ENCODE data around the gene SFMBT2. TPM values are rescaled to one million over a fixed set of nuclear protein-coding genes. Genes with fewer than 3 reads are reported as not detected.

SFMBT2 gene
- total and polyA plus RNA-seq, 10 of the 15 experiments (the other 5 are each of a cell fraction or from before 2014, with no cell fraction given): 2.8 to 29.6 (median 15.1) TPM

DNA sequence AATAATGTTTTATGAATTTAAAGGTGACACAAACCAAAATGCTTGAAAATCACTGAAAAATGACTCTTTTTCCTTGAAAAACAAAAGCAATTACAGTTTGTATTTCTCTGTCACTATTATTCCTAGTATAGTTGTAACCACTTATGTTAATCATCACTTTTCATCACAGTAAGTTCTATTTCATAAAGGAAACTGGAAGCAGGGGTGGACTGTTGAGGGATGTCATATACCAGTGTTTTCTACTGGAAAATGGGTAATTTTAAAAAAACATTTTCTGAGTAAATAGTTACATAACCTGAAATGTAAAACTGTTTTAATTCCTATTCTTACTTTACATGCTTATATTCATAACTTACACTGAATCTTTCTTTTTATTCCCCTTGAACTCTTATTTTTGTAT is 32.2 kb upstream of the SFMBT2 start:
- FAIRE-seq: no peak
- peaks cover 21% of the 10 kb centered on the region for H3K4me1 ChIP-seq (ENCODE audit: control insufficient read depth, insufficient read depth, low read length)
- RAD21 ChIA-PET (ENCODE audit: unreplicated experiment): no interaction called here
- no TSS peak for BruUV-seq (replicated peaks)
- H3K36me3 ChIP-seq (ENCODE audit: control insufficient read depth in 2 of 2, insufficient read depth in 2 of 2, low read length in 1 of 2): no peaks in the 10 kb centered on the region
- H2AFZ ChIP-seq (ENCODE audit: control insufficient read depth, low read depth, low read length): no peak overlapping the region
- H3K27me3 ChIP-seq (replicated peaks in 1 of 2; ENCODE audit: control insufficient read depth in 2 of 2, insufficient read depth in 2 of 2, low read length in 1 of 2): no peaks in the 10 kb centered on the region
- H3K9ac ChIP-seq (ENCODE audit: control insufficient read depth, insufficient read depth, low read length): no peak overlapping the region
- no peak overlapping the region for H3K4me3 ChIP-seq
- no peak overlapping the region for H3K27ac ChIP-seq (ENCODE audit: control insufficient read depth, insufficient read depth)
- H3K79me2 ChIP-seq (ENCODE audit: control insufficient read depth, insufficient read depth, low read length): no peaks in the 10 kb centered on the region
- SMC1A ChIA-PET (ENCODE audit: uncharacterized antibody, unreplicated experiment): interaction anchor here (1.4 to 2.3 kb wide), 2 partner anchors 27 to 33 kb away, joined by 3 to 7 read pairs; no protein-coding TSS in a partner anchor
- intact Hi-C loops (cut with micrococcal nuclease; ENCODE audit: unreplicated experiment): no loop called here
- POLR2A ChIA-PET: no interaction called here
- no peaks in the 10 kb centered on the region for H4K20me1 ChIP-seq (ENCODE audit: control insufficient read depth, insufficient read depth)
- no peak overlapping the region for H3K4me2 ChIP-seq (ENCODE audit: control insufficient read depth, insufficient read depth)
- no peak for TF ChIP-seq NR2C2 (IDR thresholded peaks at IDR 0.05; ENCODE audit: borderline replicate concordance, control insufficient read depth, insufficient read length, low read depth)
- no peak for DNase-seq (ENCODE audit: low read depth, low spot score)
- ATAC-seq: no peak
- CTCF ChIA-PET: no interaction called here
- peaks cover 5% of the 10 kb centered on the region; the same call in 2 of the 3 replicates for H3K9me3 ChIP-seq (replicated peaks; ENCODE audit: control insufficient read depth, insufficient read depth, low read length)
- in situ Hi-C loops (cut with MboI): no loop called here

- no TSS peak for BruUV-seq (replicated peaks)
- H3K4me2 ChIP-seq (ENCODE audit: control insufficient read depth, insufficient read depth): no peak overlapping the region
- DNase-seq (ENCODE audit: low read depth, low spot score) (no peak), FAIRE-seq (no peak), ATAC-seq (no peak)
- no peak overlapping the region for H3K4me3 ChIP-seq
- H2AFZ ChIP-seq (ENCODE audit: control insufficient read depth, low read depth, low read length): no peak overlapping the region
- WGBS (ENCODE audit: insufficient coverage, insufficient replicate concordance, low lambda C conversion rate, missing lambda C conversion rate): 73% methylated on average over 12 of the region's 12 CpGs
- no peaks in the 10 kb centered on the region for H3K36me3 ChIP-seq (ENCODE audit: control insufficient read depth in 2 of 2, insufficient read depth in 2 of 2, low read length in 1 of 2)
- ChIA-PET CTCF (interaction anchor here (1.5 kb wide), 1 partner anchor 10 kb away, joined by 5 read pairs; no protein-coding TSS in a partner anchor), POLR2A (no interaction called here), SMC1A (ENCODE audit: uncharacterized antibody, unreplicated experiment) (interaction anchor here (1.4 kb wide), 1 partner anchor 25 kb away, joined by 3 read pairs; no protein-coding TSS in a partner anchor), RAD21 (ENCODE audit: unreplicated experiment) (no interaction called here)
- H3K27me3 ChIP-seq (replicated peaks in 1 of 2; ENCODE audit: control insufficient read depth in 2 of 2, insufficient read depth in 2 of 2, low read length in 1 of 2): no peaks in the 10 kb centered on the region
- H3K9me3 ChIP-seq (replicated peaks; ENCODE audit: control insufficient read depth, insufficient read depth, low read length): peaks cover 2% of the 10 kb centered on the region; the same call in 2 of the 3 replicates
- H4K20me1 ChIP-seq (ENCODE audit: control insufficient read depth, insufficient read depth): no peaks in the 10 kb centered on the region
- H3K9ac ChIP-seq (ENCODE audit: control insufficient read depth, insufficient read depth, low read length): no peak overlapping the region
- H3K4me1 ChIP-seq (ENCODE audit: control insufficient read depth, insufficient read depth, low read length): peaks cover 27% of the 10 kb centered on the region
- in situ Hi-C loops (cut with MboI) (no loop called here), intact Hi-C loops (cut with micrococcal nuclease; ENCODE audit: unreplicated experiment) (no loop called here)
- H3K27ac ChIP-seq (ENCODE audit: control insufficient read depth, insufficient read depth): no peak overlapping the region
- H3K79me2 ChIP-seq (ENCODE audit: control insufficient read depth, insufficient read depth, low read length): no peaks in the 10 kb centered on the region
- no peak for TF ChIP-seq ZNF274 (IDR thresholded peaks at IDR 0.05; ENCODE audit: insufficient read depth, insufficient read length)
- TF ChIP-seq SUZ12 (IDR thresholded peaks at IDR 0.05; ENCODE audit: unreplicated experiment): no peak
- TF ChIP-seq RUNX3 (IDR thresholded peaks at IDR 0.05; ENCODE audit: low read length): no peak
- TF ChIP-seq SRF (IDR thresholded peaks at IDR 0.05; ENCODE audit: low read depth in 2 of 2, low read length in 2 of 2): no peak
- TF ChIP-seq, protein P1, sequence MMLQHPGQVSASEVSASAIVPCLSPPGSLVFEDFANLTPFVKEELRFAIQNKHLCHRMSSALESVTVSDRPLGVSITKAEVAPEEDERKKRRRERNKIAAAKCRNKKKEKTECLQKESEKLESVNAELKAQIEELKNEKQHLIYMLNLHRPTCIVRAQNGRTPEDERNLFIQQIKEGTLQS (IDR thresholded peaks at IDR 0.05; ENCODE audit: borderline replicate concordance, extremely low read depth, low read depth, low read length): no peak
- TF ChIP-seq CREB1 (IDR thresholded peaks at IDR 0.05; ENCODE audit: low read depth): no peak
- TF ChIP-seq CTCF (IDR thresholded peaks at IDR 0.05 in 2 of 3, conservative IDR thresholded peaks at IDR 0.05 in 1 of 3; ENCODE audit: control insufficient read depth in 2 of 3, extremely low read depth in 1 of 3, insufficient read depth in 1 of 3, low read depth in 3 of 3, low read length in 3 of 3): no peak
- no peak for TF ChIP-seq SPI1 (IDR thresholded peaks at IDR 0.05; ENCODE audit: borderline replicate concordance, insufficient read depth, low read depth, low read length)
- TF ChIP-seq ZNF24 (IDR thresholded peaks at IDR 0.05): no peak
- TF ChIP-seq, protein P2, sequence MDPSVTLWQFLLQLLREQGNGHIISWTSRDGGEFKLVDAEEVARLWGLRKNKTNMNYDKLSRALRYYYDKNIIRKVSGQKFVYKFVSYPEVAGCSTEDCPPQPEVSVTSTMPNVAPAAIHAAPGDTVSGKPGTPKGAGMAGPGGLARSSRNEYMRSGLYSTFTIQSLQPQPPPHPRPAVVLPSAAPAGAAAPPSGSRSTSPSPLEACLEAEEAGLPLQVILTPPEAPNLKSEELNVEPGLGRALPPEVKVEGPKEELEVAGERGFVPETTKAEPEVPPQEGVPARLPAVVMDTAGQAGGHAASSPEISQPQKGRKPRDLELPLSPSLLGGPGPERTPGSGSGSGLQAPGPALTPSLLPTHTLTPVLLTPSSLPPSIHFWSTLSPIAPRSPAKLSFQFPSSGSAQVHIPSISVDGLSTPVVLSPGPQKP (IDR thresholded peaks at IDR 0.05; ENCODE audit: low read depth, low read length): no peak
- TF ChIP-seq ZNF622 (IDR thresholded peaks at IDR 0.05): no peak
These were observed 30.7 kb upstream of the SFMBT2 start for GRCh38 chr10:7441403-7442147.
